ENCODE data around the gene ZNF280A. TPM values are rescaled to one million over a fixed set of nuclear protein-coding genes. Genes with fewer than 3 reads are reported as not detected.
A peak's percentile ranks its signal among the peaks of the same experiment; 100 is the strongest.

The ZNF280A gene
- total and polyA plus RNA-seq, 9 of the 15 experiments (the other 6 are each of a cell fraction or from before 2014, with no cell fraction given), result 19.0 to 40.8 (median 28.6) TPM

- TF ChIP-seq PBX2 (CRISPR knock-in tag; IDR thresholded peaks at IDR 0.05; ENCODE audit: low read depth) (no peak), PBX2 (tag; conservative IDR thresholded peaks at IDR 0.05; ENCODE audit: low read depth) (no peak), HMBOX1 (IDR thresholded peaks at IDR 0.05) (no peak; the same call in 1 of the 2 replicates), SMAD4 (CRISPR knock-in tag; conservative IDR thresholded peaks at IDR 0.05) (peak; percentile 51; the same call in 1 of the 2 replicates), MGA (IDR thresholded peaks at IDR 0.05) (no peak), ZFP30 (CRISPR knock-in tag; IDR thresholded peaks at IDR 0.05; ENCODE audit: borderline replicate concordance) (no peak), RAD51 (IDR thresholded peaks at IDR 0.05; ENCODE audit: borderline replicate concordance, low read depth) (no peak), RBBP5 (IDR thresholded peaks at IDR 0.05; ENCODE audit: borderline replicate concordance, insufficient read depth, low read length, poor library complexity, severe bottlenecking) (no peak), SNAPC5 (CRISPR knock-in tag; IDR thresholded peaks at IDR 0.05) (no peak), RBM25 (IDR thresholded peaks at IDR 0.05; ENCODE audit: low read depth, low read length, severe bottlenecking) (peak; percentile 28), SRSF9 (IDR thresholded peaks at IDR 0.05; ENCODE audit: borderline replicate concordance, low read depth, low read length) (no peak), DPF2 (IDR thresholded peaks at IDR 0.05) (no peak)
Measured at GRCh38 chr22:22463855-22464540, 56.1 kb downstream of the ZNF280A start (continued).

Measured in K562 (cell line).